ENCODE measurements around the gene CAB39. TPM values are rescaled to one million over a fixed set of nuclear protein-coding genes. Genes with fewer than 3 reads are reported as not detected.
A peak's percentile ranks its signal among the peaks of the same experiment; 100 is the strongest.

The CAB39 gene
- total and polyA plus RNA-seq, 12 donors = 17.3 to 99.7 (median 90.0) TPM

DNA sequence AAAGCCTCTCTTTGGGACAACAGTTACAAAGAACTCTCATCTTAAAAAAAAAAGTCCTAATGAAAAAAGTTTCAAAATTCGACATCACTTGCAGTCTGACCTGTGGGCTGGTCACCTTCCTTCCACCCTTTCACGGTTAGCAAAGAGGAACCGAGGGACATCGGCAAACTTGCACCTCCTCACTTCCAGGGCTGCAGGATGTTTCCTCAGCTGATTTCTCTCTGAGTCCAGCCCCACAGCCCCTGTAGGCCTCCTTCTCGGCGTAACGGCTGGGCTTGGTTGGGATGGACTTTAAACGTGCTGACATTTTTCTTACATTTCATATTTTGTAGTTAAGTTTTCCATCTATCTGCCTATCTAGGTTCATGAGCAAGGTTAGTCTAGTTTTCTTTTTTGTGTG, 5.7 kb upstream of the CAB39 start:
- ATAC-seq (no peak), DNase-seq (no peak)
- Histone ChIP-seq H3K4me1 (peaks cover 0 to 27% (median 0%) of the 10 kb centered on the region in 9 donors), H3K27me3 (no peaks in the 10 kb centered on the region), H3K9me3 (peaks cover 0 to 13% (median 0%) of the 10 kb centered on the region in 11 donors), H3K4me3 (no peak overlapping the region), H3K27ac (no peak overlapping the region), H3K36me3 (no peaks in the 10 kb centered on the region)
- 78% methylated on average over 8 of the region's 8 CpGs for WGBS, 2 donors
- intact Hi-C loops (cut with DNase I) = no loop called here
- TF ChIP-seq, protein P1, sequence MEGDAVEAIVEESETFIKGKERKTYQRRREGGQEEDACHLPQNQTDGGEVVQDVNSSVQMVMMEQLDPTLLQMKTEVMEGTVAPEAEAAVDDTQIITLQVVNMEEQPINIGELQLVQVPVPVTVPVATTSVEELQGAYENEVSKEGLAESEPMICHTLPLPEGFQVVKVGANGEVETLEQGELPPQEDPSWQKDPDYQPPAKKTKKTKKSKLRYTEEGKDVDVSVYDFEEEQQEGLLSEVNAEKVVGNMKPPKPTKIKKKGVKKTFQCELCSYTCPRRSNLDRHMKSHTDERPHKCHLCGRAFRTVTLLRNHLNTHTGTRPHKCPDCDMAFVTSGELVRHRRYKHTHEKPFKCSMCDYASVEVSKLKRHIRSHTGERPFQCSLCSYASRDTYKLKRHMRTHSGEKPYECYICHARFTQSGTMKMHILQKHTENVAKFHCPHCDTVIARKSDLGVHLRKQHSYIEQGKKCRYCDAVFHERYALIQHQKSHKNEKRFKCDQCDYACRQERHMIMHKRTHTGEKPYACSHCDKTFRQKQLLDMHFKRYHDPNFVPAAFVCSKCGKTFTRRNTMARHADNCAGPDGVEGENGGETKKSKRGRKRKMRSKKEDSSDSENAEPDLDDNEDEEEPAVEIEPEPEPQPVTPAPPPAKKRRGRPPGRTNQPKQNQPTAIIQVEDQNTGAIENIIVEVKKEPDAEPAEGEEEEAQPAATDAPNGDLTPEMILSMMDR (IDR thresholded peaks at IDR 0.05) = no peak

DNA sequence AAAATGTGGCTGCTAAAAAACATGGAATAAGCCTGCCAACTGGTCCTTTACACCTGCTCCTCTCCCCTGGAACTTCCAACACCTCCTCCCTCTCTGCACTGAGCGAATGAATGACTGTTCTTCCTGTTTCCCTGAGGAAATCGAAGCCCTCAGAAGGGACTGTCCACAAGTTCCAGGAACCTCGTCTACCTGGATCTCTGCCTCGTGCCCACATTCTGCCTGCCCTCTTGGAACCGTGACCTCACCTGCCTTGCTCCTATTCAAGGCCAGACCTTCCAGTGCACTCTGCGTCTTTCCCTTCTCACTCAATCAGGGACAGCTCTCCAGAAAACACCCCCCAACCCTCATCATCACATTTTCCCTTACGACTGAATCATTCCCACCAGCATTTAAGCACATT, 4.4 kb upstream of the CAB39 start:
- WGBS, 2 donors = 60 to 73% methylated on average over 7 of the region's 7 CpGs
- H3K9me3 ChIP-seq = peaks cover 0 to under 1% (median 0%) of the 10 kb centered on the region in 11 donors
- no peaks in the 10 kb centered on the region for H3K27me3 ChIP-seq
- H3K4me3 ChIP-seq = no peak overlapping the region
- DNase-seq (no peak), ATAC-seq (no peak)
- H3K27ac ChIP-seq = no peak overlapping the region
- H3K4me1 ChIP-seq = peaks cover 0 to 32% (median 0%) of the 10 kb centered on the region in 9 donors
- TF ChIP-seq, protein P1 (IDR thresholded peaks at IDR 0.05) = no peak
- intact Hi-C loops (cut with DNase I) = no loop called here
- H3K36me3 ChIP-seq = no peaks in the 10 kb centered on the region

DNA sequence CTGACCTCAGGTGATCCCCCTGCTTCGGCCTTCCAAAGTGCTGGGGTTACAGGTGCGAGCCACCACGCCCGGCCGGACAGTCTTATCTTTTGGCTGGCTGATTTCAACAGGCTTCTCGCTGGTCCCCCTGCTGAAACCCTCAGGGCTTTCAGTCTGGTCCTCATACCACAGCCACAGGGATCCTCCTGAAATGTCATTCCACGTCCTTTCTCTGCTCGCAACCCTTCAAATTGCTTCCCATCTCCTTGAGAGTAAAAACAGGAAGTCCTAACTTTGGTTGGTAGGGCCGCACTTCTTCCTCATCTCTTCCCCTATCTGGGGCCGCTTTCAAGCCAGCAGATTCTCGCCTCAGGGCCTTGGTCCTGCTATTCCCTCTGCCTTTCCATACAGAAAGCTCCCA, 1.4 kb upstream of the CAB39 start:
- ATAC-seq (no peak), DNase-seq (no peak)
- H3K36me3 ChIP-seq = peaks cover 0 to 6% (median 0%) of the 10 kb centered on the region in 9 donors
- peak overlapping the region in 2 of 10 donors; percentile 3 to 98 for H3K27ac ChIP-seq
- TF ChIP-seq, protein P1 (IDR thresholded peaks at IDR 0.05) = no peak
- 90 to 92% methylated on average over 11 of the region's 11 CpGs for WGBS, 2 donors
- no peak overlapping the region for H3K4me3 ChIP-seq
- intact Hi-C loops (cut with DNase I) = loop anchor here in 8 of 10 donors (5.0 to 10.0 kb wide), 2 partner anchors 84 to 86 kb away; no protein-coding TSS in a partner anchor
- H3K9me3 ChIP-seq = no peaks in the 10 kb centered on the region
- H3K4me1 ChIP-seq = peaks cover 0 to 54% (median 24%) of the 10 kb centered on the region in 9 donors
- H3K27me3 ChIP-seq = no peaks in the 10 kb centered on the region

DNA sequence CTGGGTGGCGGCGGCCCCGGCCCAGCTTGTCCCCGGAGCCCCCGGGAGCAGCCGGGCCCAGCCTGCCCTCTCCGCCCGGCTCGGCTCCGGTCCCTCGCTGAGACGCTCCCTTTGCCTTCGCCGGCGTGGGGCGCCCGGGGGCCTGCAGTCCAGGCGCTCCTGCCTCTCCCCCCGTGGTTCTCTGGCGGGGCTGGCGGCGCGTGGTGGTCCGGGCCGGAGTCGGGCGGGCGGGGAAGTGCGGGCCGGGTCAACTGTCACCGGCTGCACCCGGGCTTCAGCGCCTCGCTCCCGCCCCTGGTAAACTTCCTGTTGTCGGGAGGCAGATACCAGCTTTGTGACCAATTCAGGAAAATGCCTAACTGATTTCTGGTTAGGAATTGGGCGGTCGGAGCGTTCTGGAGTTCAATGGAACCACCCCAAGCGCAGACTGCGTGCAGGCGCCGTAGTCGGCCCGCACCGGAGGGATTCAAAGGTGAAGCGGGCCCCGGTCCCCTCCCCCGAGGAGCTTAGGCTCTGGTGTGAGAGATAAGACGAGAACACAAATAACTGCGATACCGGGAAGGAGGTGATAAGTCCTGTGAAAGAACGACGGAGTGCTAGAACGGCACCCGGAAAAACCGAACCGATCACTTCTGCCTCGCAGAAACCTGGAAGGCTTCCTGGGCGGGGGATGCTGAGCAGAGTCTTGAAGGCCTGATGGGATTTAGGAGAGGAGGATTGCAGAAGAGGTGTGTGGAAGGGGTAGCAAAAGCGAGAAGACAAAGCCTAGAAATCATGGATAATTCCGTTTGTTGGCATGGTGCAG, 891 bp downstream of the CAB39 start:
- ATAC-seq (peak; percentile 5 to 71 (median 34)), DNase-seq (peak; percentile 19 to 39)
- no peaks in the 10 kb centered on the region for H3K9me3 ChIP-seq
- 0 to 1% methylated on average over 56 to 62 of the region's 62 CpGs for WGBS, 2 donors
- H3K27ac ChIP-seq = peak overlapping the region; percentile 88 to 98 (median 94)
- peaks cover 0 to 6% (median 0%) of the 10 kb centered on the region in 9 donors for H3K36me3 ChIP-seq
- H3K4me1 ChIP-seq = peaks cover 0 to 70% (median 43%) of the 10 kb centered on the region in 9 donors
- H3K27me3 ChIP-seq = no peaks in the 10 kb centered on the region
- intact Hi-C loops (cut with DNase I) = loop anchor here in 9 of 10 donors (2.0 to 10.0 kb wide), 3 partner anchors 81 to 84 kb away; no protein-coding TSS in a partner anchor
- H3K4me3 ChIP-seq = peak overlapping the region; percentile 68 to 99 (median 96)
- TF ChIP-seq, protein P1 (IDR thresholded peaks at IDR 0.05) = no peak
